ENCODE measurements around the gene HEPACAM2. TPM values are rescaled to one million over a fixed set of nuclear protein-coding genes. Genes with fewer than 3 reads are reported as not detected.

The HEPACAM2 gene
- total RNA-seq, 6 experiments from 2014 or later: not detected

GRCh38 chr7:93159490-93159889, 66.8 kb downstream of the HEPACAM2 start:
- ATAC-seq (no peak), DNase-seq (no peak)
- H3K4me3 ChIP-seq: no peak overlapping the region
- no peaks in the 10 kb centered on the region for H3K27me3 ChIP-seq
- TF ChIP-seq, protein P1, sequence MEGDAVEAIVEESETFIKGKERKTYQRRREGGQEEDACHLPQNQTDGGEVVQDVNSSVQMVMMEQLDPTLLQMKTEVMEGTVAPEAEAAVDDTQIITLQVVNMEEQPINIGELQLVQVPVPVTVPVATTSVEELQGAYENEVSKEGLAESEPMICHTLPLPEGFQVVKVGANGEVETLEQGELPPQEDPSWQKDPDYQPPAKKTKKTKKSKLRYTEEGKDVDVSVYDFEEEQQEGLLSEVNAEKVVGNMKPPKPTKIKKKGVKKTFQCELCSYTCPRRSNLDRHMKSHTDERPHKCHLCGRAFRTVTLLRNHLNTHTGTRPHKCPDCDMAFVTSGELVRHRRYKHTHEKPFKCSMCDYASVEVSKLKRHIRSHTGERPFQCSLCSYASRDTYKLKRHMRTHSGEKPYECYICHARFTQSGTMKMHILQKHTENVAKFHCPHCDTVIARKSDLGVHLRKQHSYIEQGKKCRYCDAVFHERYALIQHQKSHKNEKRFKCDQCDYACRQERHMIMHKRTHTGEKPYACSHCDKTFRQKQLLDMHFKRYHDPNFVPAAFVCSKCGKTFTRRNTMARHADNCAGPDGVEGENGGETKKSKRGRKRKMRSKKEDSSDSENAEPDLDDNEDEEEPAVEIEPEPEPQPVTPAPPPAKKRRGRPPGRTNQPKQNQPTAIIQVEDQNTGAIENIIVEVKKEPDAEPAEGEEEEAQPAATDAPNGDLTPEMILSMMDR (IDR thresholded peaks at IDR 0.05): no peak
- TF ChIP-seq POLR2A (IDR thresholded peaks at IDR 0.05): no peak
- intact Hi-C loops (cut with DNase I): no loop called here
- H3K27ac ChIP-seq: no peak overlapping the region
- H3K9me3 ChIP-seq: no peaks in the 10 kb centered on the region
- H3K36me3 ChIP-seq: no peaks in the 10 kb centered on the region
- no peaks in the 10 kb centered on the region for H3K4me1 ChIP-seq
- 44% methylated on average over 3 of the region's 3 CpGs for WGBS (ENCODE audit: insufficient coverage, low coverage, low lambda C conversion rate, missing lambda C conversion rate)

DNA sequence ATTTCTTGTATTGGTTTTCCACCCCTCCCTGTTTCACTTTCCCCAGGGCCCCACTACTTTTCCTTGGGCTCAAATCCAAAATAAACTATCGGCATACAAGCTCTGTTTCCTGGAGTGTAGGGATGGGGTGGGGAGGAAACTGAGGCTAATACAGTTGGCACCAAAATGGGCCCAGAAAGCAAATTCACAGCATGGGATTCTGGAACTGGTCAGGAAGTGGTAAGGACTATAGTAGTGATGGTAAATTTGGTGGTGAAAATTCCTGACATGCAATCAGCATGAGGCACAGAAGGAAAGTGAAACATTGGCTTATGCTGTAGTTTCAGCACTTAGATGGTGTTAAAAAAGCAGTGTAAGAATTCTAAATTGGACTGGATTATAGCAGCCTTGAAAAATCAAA, 69.4 kb downstream of the HEPACAM2 start:
- WGBS (ENCODE audit: insufficient coverage, low coverage, low lambda C conversion rate, missing lambda C conversion rate): 25% methylated on average over 1 of the region's 1 CpG
- Histone ChIP-seq H3K4me3 (no peak overlapping the region), H3K27me3 (no peaks in the 10 kb centered on the region), H3K27ac (no peak overlapping the region), H3K9me3 (no peaks in the 10 kb centered on the region), H3K4me1 (no peaks in the 10 kb centered on the region), H3K36me3 (no peaks in the 10 kb centered on the region)
- DNase-seq (no peak), ATAC-seq (no peak)
- intact Hi-C loops (cut with DNase I): no loop called here
- TF ChIP-seq, protein P1 (IDR thresholded peaks at IDR 0.05): no peak
- TF ChIP-seq POLR2A (IDR thresholded peaks at IDR 0.05): no peak

DNA sequence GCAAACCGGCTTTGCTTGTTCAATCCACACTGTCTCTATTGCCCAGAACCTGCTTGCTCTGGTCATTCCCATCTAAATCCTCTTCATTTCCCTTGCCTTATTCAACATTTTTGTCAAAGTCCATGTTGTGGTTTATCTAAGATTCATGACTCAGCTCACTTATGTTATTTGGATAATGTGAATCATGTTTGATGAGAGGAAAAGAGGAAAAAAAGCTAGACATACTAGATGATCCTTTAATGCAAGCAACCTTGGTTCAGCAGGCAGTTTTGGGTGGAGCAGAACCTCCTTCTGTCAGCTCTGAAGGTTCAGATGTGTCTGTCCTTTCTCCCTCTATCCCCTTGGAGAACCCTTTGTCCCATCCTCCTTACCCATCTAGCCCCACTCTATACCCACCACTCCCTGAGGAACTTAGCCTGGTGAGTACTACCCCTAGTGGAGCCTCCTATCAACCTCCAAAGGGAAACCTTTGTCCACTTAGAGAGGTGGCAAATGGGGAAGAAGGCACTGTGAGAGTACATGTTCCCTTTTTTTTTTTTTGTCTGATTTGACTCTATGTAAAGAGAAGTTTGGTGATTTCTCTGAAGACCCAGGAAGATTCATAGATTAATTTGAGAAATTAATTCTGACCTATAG, 76.0 kb downstream of the HEPACAM2 start:
- ATAC-seq (no peak), DNase-seq (no peak)
- intact Hi-C loops (cut with DNase I): no loop called here
- Histone ChIP-seq H3K4me1 (no peaks in the 10 kb centered on the region), H3K9me3 (no peaks in the 10 kb centered on the region), H3K36me3 (no peaks in the 10 kb centered on the region), H3K27ac (no peak overlapping the region), H3K4me3 (no peak overlapping the region), H3K27me3 (no peaks in the 10 kb centered on the region)
- TF ChIP-seq POLR2A (IDR thresholded peaks at IDR 0.05): no peak
- TF ChIP-seq, protein P1 (IDR thresholded peaks at IDR 0.05): no peak
- WGBS (ENCODE audit: insufficient coverage, low coverage, low lambda C conversion rate, missing lambda C conversion rate): 85% methylated on average over 1 of the region's 1 CpG

DNA sequence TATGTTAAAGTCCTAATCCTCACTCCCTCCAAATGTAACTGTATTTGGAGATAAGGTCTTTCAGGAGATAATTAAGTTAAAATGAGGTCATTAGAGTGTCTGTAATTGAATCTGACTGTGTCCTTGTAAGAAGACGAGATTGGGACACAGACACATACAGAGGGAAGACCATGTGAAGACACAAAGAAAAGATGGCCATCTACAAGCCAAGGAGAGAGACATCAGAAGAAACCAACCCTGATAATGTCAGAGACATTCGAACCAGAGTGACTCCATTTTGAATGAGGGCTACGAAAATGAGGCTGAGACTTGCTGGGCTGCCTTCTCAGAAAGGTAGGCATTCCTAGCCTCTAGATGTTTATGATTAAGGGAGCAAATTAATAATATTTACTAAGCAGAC, 77.5 kb downstream of the HEPACAM2 start:
- DNase-seq (no peak), ATAC-seq (no peak)
- no peaks in the 10 kb centered on the region for H3K4me1 ChIP-seq
- H3K36me3 ChIP-seq: peaks cover 0 to 5% (median 0%) of the 10 kb centered on the region in 4 donors
- WGBS (ENCODE audit: insufficient coverage, low coverage, low lambda C conversion rate, missing lambda C conversion rate): 52% methylated on average over 3 of the region's 3 CpGs
- peak overlapping the region in 2 of 3 donors; percentile 54 to 67 for H3K27ac ChIP-seq
- H3K27me3 ChIP-seq: no peaks in the 10 kb centered on the region
- H3K4me3 ChIP-seq: peak overlapping the region in 1 of 3 donors; percentile 17
- TF ChIP-seq, protein P1 (IDR thresholded peaks at IDR 0.05): no peak
- TF ChIP-seq POLR2A (IDR thresholded peaks at IDR 0.05): no peak
- no peaks in the 10 kb centered on the region for H3K9me3 ChIP-seq
- intact Hi-C loops (cut with DNase I): no loop called here
